Cerebellar cortex (tissue), 1 donor: ENCODE results near the gene GDNF.
A peak's percentile ranks its signal among the peaks of the same experiment; 100 is the strongest.
"Not testable (repeated sequence)": the region's sequence is repeated elsewhere in the genome, so short reads cannot be mapped to it uniquely, and the experiment has no call there.

ENCODE experiments used
- DNase-seq: peaks from one replicate; pipeline ENCODE4 v3.0.0-alpha.2; 2015; ENCODE audit warnings: low spot score

Gene GDNF

GRCh38 chr5:37815913-37816312 lies 23.9 kb downstream of the GDNF start:
- DNase-seq: no peak

GRCh38 chr5:37814699-37815098 lies 25.1 kb downstream of the GDNF start:
- no peak for DNase-seq

GRCh38 chr5:37812365-37812764 lies 27.5 kb downstream of the GDNF start:
- DNase-seq: no peak

- no peak for DNase-seq
These were observed 28.0 kb downstream of the GDNF start for GRCh38 chr5:37811866-37812265.

GRCh38 chr5:37810311-37810710 lies 29.5 kb downstream of the GDNF start:
- no peak for DNase-seq

GRCh38 chr5:37808945-37809344 lies 30.9 kb downstream of the GDNF start:
- DNase-seq: no peak

- peak; percentile 18 for DNase-seq
These were observed 32.1 kb downstream of the GDNF start for GRCh38 chr5:37807621-37808301.

GRCh38 chr5:37807015-37807414 lies 32.8 kb downstream of the GDNF start:
- DNase-seq: no peak

GRCh38 chr5:37806476-37806875 lies 33.4 kb downstream of the GDNF start:
- DNase-seq: no peak

GRCh38 chr5:37806016-37806415 lies 33.8 kb downstream of the GDNF start:
- DNase-seq: peak; percentile 73

- DNase-seq: peak; percentile 97
These were observed 35.4 kb downstream of the GDNF start for GRCh38 chr5:37804401-37804800.

GRCh38 chr5:37803487-37803886 lies 36.4 kb downstream of the GDNF start:
- DNase-seq: no peak

- no peak for DNase-seq
These were observed 38.3 kb downstream of the GDNF start for GRCh38 chr5:37801521-37801920.

GRCh38 chr5:37799865-37800421 lies 39.9 kb downstream of the GDNF start:
- no peak for DNase-seq

GRCh38 chr5:37796435-37796834 lies 43.4 kb downstream of the GDNF start:
- DNase-seq: not testable (repeated sequence)

- not testable (repeated sequence) for DNase-seq
These were observed 44.5 kb downstream of the GDNF start for GRCh38 chr5:37795292-37795691.

- no peak for DNase-seq
These were observed 46.7 kb downstream of the GDNF start for GRCh38 chr5:37792975-37793631.

GRCh38 chr5:37791321-37791720 lies 48.5 kb downstream of the GDNF start:
- no peak for DNase-seq

GRCh38 chr5:37789991-37790390 lies 49.9 kb downstream of the GDNF start:
- DNase-seq: peak; percentile 56

- DNase-seq: peak; percentile 48
These were observed 52.1 kb downstream of the GDNF start for GRCh38 chr5:37787742-37788141.

GRCh38 chr5:37786862-37787519 lies 52.9 kb downstream of the GDNF start:
- no peak for DNase-seq

GRCh38 chr5:37786416-37786815 lies 53.4 kb downstream of the GDNF start:
- no peak for DNase-seq

GRCh38 chr5:37781409-37781808 lies 58.4 kb downstream of the GDNF start:
- DNase-seq: not testable (repeated sequence)
